Activated naive CD4-positive, alpha-beta T cell treated with anti-CD3 and anti-CD28 coated beads, Interleukin-2, amount 10 ng/mL, durations not matched to agents 5 hours and 36 hours (primary cell): ENCODE measurements around the gene LCT. TPM values are rescaled to one million over a fixed set of nuclear protein-coding genes. Genes with fewer than 3 reads are reported as not detected.

Experiments used
- total RNA-seq, 2 experiments: library from RNA; stranded (reverse); gene quantifications; one replicate each; pipeline ENCODE4 v1.2.3, GENCODE V29; 2021

LCT gene
- under 1 TPM in 1 of 2 experiments, not detected in 1; 0.13 TPM for total RNA-seq

DNA sequence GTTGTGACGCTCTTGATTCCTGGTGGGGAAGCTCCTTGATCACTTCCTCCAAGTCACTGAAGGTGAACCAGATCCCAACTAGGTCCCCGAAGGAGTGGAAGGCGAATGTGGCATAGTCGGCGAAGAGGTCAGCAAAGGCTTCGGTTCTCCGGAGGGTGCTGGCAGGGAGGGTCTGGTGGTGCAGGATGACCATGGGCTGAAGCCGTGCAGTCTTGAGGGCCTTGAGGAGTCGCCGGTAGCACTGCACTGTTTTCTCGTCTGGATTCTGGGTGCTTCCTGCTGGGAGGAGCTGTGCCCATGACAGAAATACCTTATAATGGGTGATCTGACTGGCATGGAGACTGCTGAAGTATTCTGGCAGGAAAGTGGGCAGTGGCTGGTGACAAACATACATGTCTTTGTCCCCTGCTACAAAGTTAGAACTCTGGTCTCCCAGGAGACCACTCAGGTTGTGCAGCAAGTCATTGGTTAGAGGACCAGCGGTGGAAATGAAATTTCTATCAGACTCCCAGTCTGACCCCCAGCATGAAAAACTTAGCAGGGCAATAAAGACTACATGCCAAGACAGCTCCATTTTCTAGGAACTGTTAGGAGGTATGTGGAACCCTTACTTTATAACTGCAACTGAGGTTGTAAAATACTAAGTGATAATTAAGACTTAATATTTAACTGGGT is at the start of gene LCT:
Gene LCT, minus strand, starts transcription at position 589 of the 675 bp plus-strand sequence. Its CDS starts 15 bp downstream, at position 574.

DNA sequence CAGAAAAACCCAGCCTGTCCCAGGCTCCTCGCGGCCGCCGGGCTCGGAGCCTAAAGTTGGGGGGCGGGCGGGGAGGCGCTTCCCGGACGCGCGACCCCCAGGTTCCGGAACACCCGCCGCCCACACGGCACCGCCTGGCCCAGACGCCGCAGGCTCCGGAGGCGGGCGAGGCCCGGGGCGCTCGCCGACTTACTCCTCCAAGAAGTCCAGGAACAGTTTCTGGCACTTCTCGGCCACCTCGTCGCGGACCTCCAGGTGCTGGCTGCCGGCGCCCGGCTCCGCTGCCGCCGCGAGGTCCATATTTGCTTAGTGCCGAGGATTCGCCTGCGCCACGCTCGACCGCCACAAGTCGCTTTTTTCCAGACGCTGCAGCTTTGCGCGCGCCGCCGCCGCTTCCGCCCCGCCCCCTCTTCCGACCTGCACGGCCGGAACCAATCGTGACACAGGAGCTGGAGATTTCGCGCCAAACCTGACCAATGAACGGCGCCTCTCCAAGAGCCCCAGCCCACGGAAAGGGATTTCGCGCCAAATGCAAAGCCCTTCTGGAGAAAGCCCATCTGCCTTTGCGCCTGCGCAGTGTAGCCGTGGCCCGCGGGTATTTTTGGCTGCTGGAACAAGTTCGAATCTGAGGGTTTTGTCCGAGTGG is 39.2 kb upstream of the LCT start, which contains the start of gene MCM6:
Gene MCM6, minus strand, starts transcription at position 378 of the 646 bp plus-strand sequence. Its CDS starts 78 bp downstream, at position 300.

DNA sequence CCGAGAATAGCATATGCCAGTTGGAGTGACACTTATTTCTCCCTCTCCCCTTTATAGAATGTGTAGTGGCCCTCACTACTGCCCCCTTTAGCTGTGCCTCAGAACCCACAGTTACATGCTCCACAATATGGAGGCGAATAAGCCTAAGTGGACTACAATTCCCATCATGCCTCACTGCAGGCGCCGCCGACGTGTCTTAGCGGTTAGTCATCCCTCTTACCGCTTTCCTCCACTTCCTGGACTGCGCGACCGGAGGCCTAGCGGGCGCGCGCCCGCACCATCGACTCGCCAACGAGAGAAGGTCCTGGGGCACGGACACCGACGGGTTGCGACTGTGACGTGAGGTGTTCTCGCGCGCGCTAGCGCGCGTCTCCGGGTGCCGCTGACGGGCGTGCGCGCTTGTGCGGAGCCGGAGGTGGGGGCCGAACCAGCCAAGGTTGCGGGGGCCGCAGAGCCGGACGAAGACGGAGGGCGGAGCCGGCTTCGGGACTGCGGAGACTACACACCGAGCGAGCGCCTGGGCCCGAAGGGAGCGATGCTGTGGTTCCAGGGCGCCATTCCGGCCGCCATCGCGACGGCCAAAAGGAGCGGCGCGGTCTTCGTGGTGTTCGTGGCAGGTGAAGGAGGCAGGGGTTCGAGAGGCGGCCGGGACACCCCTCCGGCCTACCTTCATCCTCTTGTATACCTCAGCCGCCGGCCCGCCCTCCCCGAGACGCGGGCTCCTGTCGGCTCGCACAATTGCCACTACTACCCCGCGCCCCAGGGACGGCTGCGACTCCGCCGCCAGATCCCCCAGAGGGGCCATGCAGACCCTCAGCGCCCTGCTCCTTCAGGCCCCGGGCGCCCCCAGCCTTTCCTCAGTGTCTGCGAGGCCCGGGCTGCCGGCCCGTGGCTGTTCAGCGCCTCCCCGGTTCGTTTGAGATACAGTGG is 95.3 kb downstream of the LCT start, which contains the start of gene UBXN4:
Gene UBXN4, plus strand, starts transcription at position 461 of the 930 bp plus-strand sequence. Its CDS starts 75 bp downstream, at position 536.

Other genes with a start within 250 kb of the LCT start
- 100 to 1,000 TPM; 112 to 113 TPM for gene UBXN4, start 95.3 kb downstream of the LCT start, total RNA-seq
- 10 to 100 TPM; 86.4 to 89.8 TPM for gene MCM6, start 39.3 kb upstream of the LCT start, total RNA-seq
- 100 to 1,000 TPM; 148 to 160 TPM for gene DARS1, start 148.4 kb upstream of the LCT start, total RNA-seq